SU-DHL-6 (cell line): Measurements from ENCODE around the gene ACSL5.

ENCODE experiments used
- CTCF ChIP-seq: fragments of 200-600 bp; sonication (generic); IDR thresholded peaks from one replicate; pipeline ENCODE4 v1.5.1; 2017; ENCODE audit warnings: antibody characterized with exemption, mild to moderate bottlenecking, low read length, moderate library complexity; ENCODE audit not compliant: insufficient read depth, poor library complexity, severe bottlenecking
- EZH2phosphoT487 ChIP-seq: fragments of 200-600 bp; sonication (generic), shearing (Covaris generic); conservative IDR thresholded peaks from 2 replicates; pipeline ENCODE4 v1.6.1; 2018; ENCODE audit warnings: mild to moderate bottlenecking, antibody characterized with exemption, low read length, moderate library complexity, mixed read lengths

GRCh38 chr10:112332509-112333228 lies 41.2 kb upstream of the ACSL5 start:
- TF ChIP-seq CTCF = no peak
- no peak for TF ChIP-seq EZH2phosphoT487
